Panc1 (cell line): ENCODE results near the gene CUX1. TPM values are rescaled to one million over a fixed set of nuclear protein-coding genes. Genes with fewer than 3 reads are reported as not detected.

Experiments used
- ATAC-seq: fragments of 200-7000 bp; cut with Tn5 transposase; 2 replicates; pipeline ENCODE4 v1.9.1; 2020; ENCODE audit warnings: mild to moderate bottlenecking, moderate library complexity
- BruUV-seq: library from RNA; stranded (reverse); fragments of 400-500 nt; replicated peaks from 2 replicates; lab custom pipeline; 2021; lab: Mats Ljungman, UMichigan
- CTCF ChIA-PET: fragments of 300-600 bp; sonication (Branson Sonifier 250); formaldehyde crosslinking; loops from one replicate; lab custom pipeline; 2022; ENCODE audit warnings: antibody characterized with exemption; lab: Charles Lee
- POLR2A ChIA-PET: fragments of 300-600 bp; sonication (Branson Sonifier 250); formaldehyde crosslinking; loops from one replicate; lab custom pipeline; 2022; ENCODE audit warnings: antibody characterized with exemption; lab: Charles Lee
- DNase-seq: peaks from one replicate; pipeline ENCODE4 v3.0.0-alpha.2; 2010; ENCODE audit warnings: low read depth, low spot score
- H3K27ac ChIP-seq: 2 replicates; pipeline ENCODE4 v1.5.1; 2011; ENCODE audit warnings: mild to moderate bottlenecking, low read length, inconsistent platforms
- H3K27me3 ChIP-seq: fragments of 200-500 bp; sonication (Bioruptor generic); 2 replicates; pipeline ENCODE4 v1.6.0; 2014; ENCODE audit warnings: low read length, inconsistent platforms; ENCODE audit not compliant: control insufficient read depth, insufficient read depth
- H3K36me3 ChIP-seq: fragments of 200-500 bp; sonication (Bioruptor generic); 2 replicates; pipeline ENCODE4 v1.5.1; 2014; ENCODE audit warnings: inconsistent platforms, mild to moderate bottlenecking, low read length, moderate library complexity; ENCODE audit not compliant: control insufficient read depth, insufficient read depth
- H3K4me1 ChIP-seq: 2 replicates; pipeline ENCODE4 v1.5.1; 2011; ENCODE audit warnings: inconsistent platforms, mild to moderate bottlenecking, low read length, moderate library complexity; ENCODE audit not compliant: control insufficient read depth, insufficient read depth
- H3K4me3 ChIP-seq, 2 experiments: 2 replicates each; pipeline ENCODE4 v1.5.1; 2011 to 2012; ENCODE audit warnings: low read depth in 2 of 2, low read length in 2 of 2, mild to moderate bottlenecking in 2 of 2, inconsistent platforms in 1 of 2, moderate library complexity in 1 of 2
- H3K9me3 ChIP-seq: fragments of 200-500 bp; sonication (Bioruptor generic); 2 replicates; pipeline ENCODE4 v1.5.1; 2014; ENCODE audit warnings: low read depth, mild to moderate bottlenecking, inconsistent platforms, low read length, moderate library complexity; ENCODE audit not compliant: control insufficient read depth, insufficient read depth
- CTCF ChIP-seq: fragments of 450-650 bp; IDR thresholded peaks from 2 replicates; pipeline ENCODE4 v1.5.1; 2017; ENCODE audit warnings: mild to moderate bottlenecking
- POLR2AphosphoS5 ChIP-seq: IDR thresholded peaks from 2 replicates; pipeline ENCODE4 v1.6.1; 2012; ENCODE audit warnings: mild to moderate bottlenecking, low read depth, low read length, moderate library complexity
- SIN3A ChIP-seq: IDR thresholded peaks from 2 replicates; pipeline ENCODE4 v1.6.1; 2012; ENCODE audit warnings: low read depth, mild to moderate bottlenecking, low read length, moderate library complexity, borderline replicate concordance; ENCODE audit not compliant: insufficient read depth
- TCF7L2 ChIP-seq: IDR thresholded peaks from 2 replicates; pipeline ENCODE4 v1.6.1; 2011; ENCODE audit warnings: mild to moderate bottlenecking, low read depth, low read length, inconsistent platforms
- in situ Hi-C: cut with HindIII; loops from 2 replicates; pipeline ENCODE4 v1.10.0; 2016; ENCODE audit warnings: low sequenced_read_pairs, low pct_unique_long_range_greater_than_20kb
- intact Hi-C: fragments of 100-400 bp; cut with micrococcal nuclease; formaldehyde crosslinking; loops from one replicate; pipeline ENCODE4 v1.10.0; 2022; ENCODE audit not compliant: unreplicated experiment
- total RNA-seq: library from RNA; stranded (reverse); gene quantifications from one replicate; pipeline ENCODE4 v1.2.1, GENCODE V29; 2021; ENCODE audit not compliant: unreplicated experiment
- TF ChIP-seq, protein P1 (sequence below), 2 experiments: IDR thresholded peaks; 2 replicates each; pipeline ENCODE4 v1.6.1; 2011 to 2012; ENCODE audit warnings: low read depth in 2 of 2, control low read depth in 1 of 2, low read length in 1 of 2, mild to moderate bottlenecking in 1 of 2, moderate library complexity in 1 of 2; ENCODE audit not compliant: insufficient read depth in 1 of 2

Gene CUX1
- total RNA-seq, 1 experiment from 2014 or later = 50.9 TPM

DNA sequence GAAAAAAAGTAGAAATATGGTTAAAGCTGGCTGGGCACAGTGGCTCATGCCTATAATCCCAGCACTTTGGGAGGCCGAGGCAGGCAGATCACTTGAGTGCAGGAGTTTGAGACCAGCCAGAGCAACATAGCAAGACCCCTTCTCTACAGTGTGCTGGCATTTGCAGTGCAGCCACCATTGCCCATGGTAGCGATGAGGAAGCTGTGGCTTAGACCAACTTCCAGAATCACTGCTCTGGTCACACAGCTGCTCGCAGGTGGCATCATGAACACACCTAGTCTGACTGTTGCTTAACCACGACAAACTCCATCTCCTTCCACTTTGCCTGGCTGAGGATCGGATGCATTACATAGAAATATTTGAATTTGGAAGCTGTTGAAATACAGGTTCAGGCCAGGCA, 137.1 kb downstream of the CUX1 start:
- H3K4me3 ChIP-seq = no peak overlapping the region
- no peak for DNase-seq
- H3K27me3 ChIP-seq = no peaks in the 10 kb centered on the region
- TF ChIP-seq TCF7L2 (no peak), POLR2AphosphoS5 (no peak), SIN3A (no peak), CTCF (no peak)
- TF ChIP-seq, protein P1, sequence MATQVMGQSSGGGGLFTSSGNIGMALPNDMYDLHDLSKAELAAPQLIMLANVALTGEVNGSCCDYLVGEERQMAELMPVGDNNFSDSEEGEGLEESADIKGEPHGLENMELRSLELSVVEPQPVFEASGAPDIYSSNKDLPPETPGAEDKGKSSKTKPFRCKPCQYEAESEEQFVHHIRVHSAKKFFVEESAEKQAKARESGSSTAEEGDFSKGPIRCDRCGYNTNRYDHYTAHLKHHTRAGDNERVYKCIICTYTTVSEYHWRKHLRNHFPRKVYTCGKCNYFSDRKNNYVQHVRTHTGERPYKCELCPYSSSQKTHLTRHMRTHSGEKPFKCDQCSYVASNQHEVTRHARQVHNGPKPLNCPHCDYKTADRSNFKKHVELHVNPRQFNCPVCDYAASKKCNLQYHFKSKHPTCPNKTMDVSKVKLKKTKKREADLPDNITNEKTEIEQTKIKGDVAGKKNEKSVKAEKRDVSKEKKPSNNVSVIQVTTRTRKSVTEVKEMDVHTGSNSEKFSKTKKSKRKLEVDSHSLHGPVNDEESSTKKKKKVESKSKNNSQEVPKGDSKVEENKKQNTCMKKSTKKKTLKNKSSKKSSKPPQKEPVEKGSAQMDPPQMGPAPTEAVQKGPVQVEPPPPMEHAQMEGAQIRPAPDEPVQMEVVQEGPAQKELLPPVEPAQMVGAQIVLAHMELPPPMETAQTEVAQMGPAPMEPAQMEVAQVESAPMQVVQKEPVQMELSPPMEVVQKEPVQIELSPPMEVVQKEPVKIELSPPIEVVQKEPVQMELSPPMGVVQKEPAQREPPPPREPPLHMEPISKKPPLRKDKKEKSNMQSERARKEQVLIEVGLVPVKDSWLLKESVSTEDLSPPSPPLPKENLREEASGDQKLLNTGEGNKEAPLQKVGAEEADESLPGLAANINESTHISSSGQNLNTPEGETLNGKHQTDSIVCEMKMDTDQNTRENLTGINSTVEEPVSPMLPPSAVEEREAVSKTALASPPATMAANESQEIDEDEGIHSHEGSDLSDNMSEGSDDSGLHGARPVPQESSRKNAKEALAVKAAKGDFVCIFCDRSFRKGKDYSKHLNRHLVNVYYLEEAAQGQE (IDR thresholded peaks at IDR 0.05; ENCODE audit: insufficient read depth in 1 of 2, low read depth in 2 of 2, low read length in 1 of 2) = no peak
- ChIA-PET POLR2A (no interaction called here), CTCF (no interaction called here)
- H3K27ac ChIP-seq = no peak overlapping the region
- intact Hi-C loops = no loop called here
- BruUV-seq = no TSS peak
- H3K9me3 ChIP-seq = no peaks in the 10 kb centered on the region
- H3K36me3 ChIP-seq = no peaks in the 10 kb centered on the region
- in situ Hi-C loops = no loop called here
- no peak for ATAC-seq
- H3K4me1 ChIP-seq = no peaks in the 10 kb centered on the region

DNA sequence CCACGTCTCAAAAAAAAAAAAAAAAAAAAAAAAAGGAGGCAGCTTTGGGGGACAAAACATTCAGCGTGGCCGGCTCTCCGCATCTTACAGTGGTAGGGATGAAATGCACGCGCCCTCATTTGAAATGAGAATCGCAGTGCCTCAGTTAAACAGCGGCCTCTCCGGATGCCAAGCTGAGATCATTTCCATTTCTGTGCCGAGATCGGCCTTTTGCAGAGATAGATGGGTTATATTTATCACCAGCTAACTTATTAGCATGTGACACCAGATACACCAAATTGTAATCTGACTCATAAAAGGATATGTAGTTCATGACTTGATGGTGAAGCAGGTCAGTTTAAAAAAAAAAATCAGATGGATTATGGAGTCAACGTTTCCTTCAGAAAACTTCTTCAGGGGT, 138.7 kb downstream of the CUX1 start:
- intact Hi-C loops (no loop called here), in situ Hi-C loops (no loop called here)
- Histone ChIP-seq H3K4me3 (no peak overlapping the region), H3K9me3 (no peaks in the 10 kb centered on the region), H3K27me3 (no peaks in the 10 kb centered on the region), H3K27ac (no peak overlapping the region), H3K36me3 (no peaks in the 10 kb centered on the region), H3K4me1 (no peaks in the 10 kb centered on the region)
- ChIA-PET CTCF (interaction anchor here (0.6 kb wide), 2 partner anchors 86 to 93 kb away, joined by 4 to 7 read pairs; no protein-coding TSS in a partner anchor), POLR2A (interaction anchor here (0.7 kb wide), 1 partner anchor 421 kb away, joined by 7 read pairs; no protein-coding TSS in a partner anchor)
- DNase-seq (no peak), ATAC-seq (no peak)
- TF ChIP-seq POLR2AphosphoS5 (no peak), CTCF (no peak), TCF7L2 (no peak), SIN3A (no peak)
- TF ChIP-seq, protein P1 (IDR thresholded peaks at IDR 0.05; ENCODE audit: insufficient read depth in 1 of 2, low read depth in 2 of 2, low read length in 1 of 2) = no peak
- BruUV-seq = no TSS peak
